ENCODE measurements around the gene ETV6.

ETV6 gene

DNA sequence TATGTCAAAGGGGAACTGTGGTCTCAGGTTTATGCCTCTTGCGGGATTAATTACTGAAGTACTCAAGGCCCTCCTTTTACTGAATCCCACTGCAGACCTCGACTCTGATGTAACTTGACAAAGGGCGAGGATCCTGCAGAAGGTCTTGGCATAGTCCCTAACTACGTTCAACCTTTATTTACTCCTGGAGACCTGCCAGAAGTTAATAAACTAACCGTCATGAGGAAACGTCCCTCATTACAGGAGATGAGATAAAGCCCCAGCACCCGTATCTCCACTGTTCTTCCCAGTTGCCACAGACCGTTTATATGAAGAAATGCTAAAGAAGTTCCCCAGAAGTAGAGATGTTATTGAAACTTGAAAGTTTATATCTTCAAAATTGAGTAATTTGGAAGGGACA is 190.9 kb downstream of the ETV6 start:
- no peak for ATAC-seq (ENCODE audit: insufficient read depth, low read depth)
- Histone ChIP-seq H3K27ac (ENCODE audit: low read length) (no peak overlapping the region), H3K4me1 (ENCODE audit: insufficient read depth, low read length) (no peaks in the 10 kb centered on the region), H2AFZ (ENCODE audit: low read depth, low read length) (no peak overlapping the region), H3K27me3 (ENCODE audit: insufficient read depth, low read length, poor library complexity) (no peaks in the 10 kb centered on the region), H3K36me3 (ENCODE audit: insufficient read depth, low read length) (peaks cover 91% of the 10 kb centered on the region), H3K9ac (ENCODE audit: low read depth, low read length) (no peak overlapping the region), H3K4me3 (ENCODE audit: low read depth in 1 of 2, low read length in 2 of 2) (no peak overlapping the region), H3K79me2 (ENCODE audit: insufficient read depth, low read length) (peaks cover 35% of the 10 kb centered on the region), H4K20me1 (ENCODE audit: insufficient read depth, low read length) (no peaks in the 10 kb centered on the region), H3K9me3 (ENCODE audit: insufficient read depth, low read length, severe bottlenecking) (no peaks in the 10 kb centered on the region), H3K4me2 (ENCODE audit: insufficient read depth, low read length) (no peak overlapping the region)
- no peak for DNase-seq
- TF ChIP-seq, protein P1, sequence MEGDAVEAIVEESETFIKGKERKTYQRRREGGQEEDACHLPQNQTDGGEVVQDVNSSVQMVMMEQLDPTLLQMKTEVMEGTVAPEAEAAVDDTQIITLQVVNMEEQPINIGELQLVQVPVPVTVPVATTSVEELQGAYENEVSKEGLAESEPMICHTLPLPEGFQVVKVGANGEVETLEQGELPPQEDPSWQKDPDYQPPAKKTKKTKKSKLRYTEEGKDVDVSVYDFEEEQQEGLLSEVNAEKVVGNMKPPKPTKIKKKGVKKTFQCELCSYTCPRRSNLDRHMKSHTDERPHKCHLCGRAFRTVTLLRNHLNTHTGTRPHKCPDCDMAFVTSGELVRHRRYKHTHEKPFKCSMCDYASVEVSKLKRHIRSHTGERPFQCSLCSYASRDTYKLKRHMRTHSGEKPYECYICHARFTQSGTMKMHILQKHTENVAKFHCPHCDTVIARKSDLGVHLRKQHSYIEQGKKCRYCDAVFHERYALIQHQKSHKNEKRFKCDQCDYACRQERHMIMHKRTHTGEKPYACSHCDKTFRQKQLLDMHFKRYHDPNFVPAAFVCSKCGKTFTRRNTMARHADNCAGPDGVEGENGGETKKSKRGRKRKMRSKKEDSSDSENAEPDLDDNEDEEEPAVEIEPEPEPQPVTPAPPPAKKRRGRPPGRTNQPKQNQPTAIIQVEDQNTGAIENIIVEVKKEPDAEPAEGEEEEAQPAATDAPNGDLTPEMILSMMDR (IDR thresholded peaks at IDR 0.05; ENCODE audit: borderline replicate concordance, extremely low read depth, low read length, poor library complexity, severe bottlenecking): no peak
- TF ChIP-seq EZH2 (IDR thresholded peaks at IDR 0.05; ENCODE audit: borderline replicate concordance, low read depth, low read length, severe bottlenecking): no peak

DNA sequence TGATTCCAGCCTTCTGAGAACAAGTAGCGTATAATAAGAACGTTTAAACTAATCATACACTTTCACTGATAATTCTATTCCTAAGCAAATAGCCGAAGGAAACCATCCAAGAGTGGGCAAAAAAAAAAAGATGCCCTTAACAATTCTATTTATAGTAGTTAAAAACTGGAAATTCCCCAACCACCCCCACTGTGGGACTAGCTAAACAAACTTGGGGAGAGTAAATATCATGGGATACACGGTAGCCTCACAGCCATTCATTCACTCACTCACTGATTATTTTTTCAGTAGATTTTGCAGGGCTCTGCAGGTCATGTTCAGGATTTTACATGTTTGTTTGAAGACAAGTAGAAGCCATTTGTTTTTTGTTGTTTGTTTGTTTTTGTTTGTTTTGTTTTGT is 197.0 kb downstream of the ETV6 start:
- H2AFZ ChIP-seq (ENCODE audit: low read depth, low read length): no peak overlapping the region
- H3K36me3 ChIP-seq (ENCODE audit: insufficient read depth, low read length): peaks cover 89% of the 10 kb centered on the region
- H3K9me3 ChIP-seq (ENCODE audit: insufficient read depth, low read length, severe bottlenecking): no peaks in the 10 kb centered on the region
- no peaks in the 10 kb centered on the region for H3K27me3 ChIP-seq (ENCODE audit: insufficient read depth, low read length, poor library complexity)
- H3K4me2 ChIP-seq (ENCODE audit: insufficient read depth, low read length): no peak overlapping the region
- no peak overlapping the region for H3K9ac ChIP-seq (ENCODE audit: low read depth, low read length)
- DNase-seq: no peak
- no peaks in the 10 kb centered on the region for H4K20me1 ChIP-seq (ENCODE audit: insufficient read depth, low read length)
- H3K4me3 ChIP-seq (ENCODE audit: low read depth in 1 of 2, low read length in 2 of 2): no peak overlapping the region
- no peak overlapping the region for H3K27ac ChIP-seq (ENCODE audit: low read length)
- H3K79me2 ChIP-seq (ENCODE audit: insufficient read depth, low read length): peaks cover 20% of the 10 kb centered on the region
- H3K4me1 ChIP-seq (ENCODE audit: insufficient read depth, low read length): no peaks in the 10 kb centered on the region
- no peak for ATAC-seq (ENCODE audit: insufficient read depth, low read depth)
- TF ChIP-seq, protein P1 (IDR thresholded peaks at IDR 0.05; ENCODE audit: borderline replicate concordance, extremely low read depth, low read length, poor library complexity, severe bottlenecking): no peak
- TF ChIP-seq EZH2 (IDR thresholded peaks at IDR 0.05; ENCODE audit: borderline replicate concordance, low read depth, low read length, severe bottlenecking): no peak

DNA sequence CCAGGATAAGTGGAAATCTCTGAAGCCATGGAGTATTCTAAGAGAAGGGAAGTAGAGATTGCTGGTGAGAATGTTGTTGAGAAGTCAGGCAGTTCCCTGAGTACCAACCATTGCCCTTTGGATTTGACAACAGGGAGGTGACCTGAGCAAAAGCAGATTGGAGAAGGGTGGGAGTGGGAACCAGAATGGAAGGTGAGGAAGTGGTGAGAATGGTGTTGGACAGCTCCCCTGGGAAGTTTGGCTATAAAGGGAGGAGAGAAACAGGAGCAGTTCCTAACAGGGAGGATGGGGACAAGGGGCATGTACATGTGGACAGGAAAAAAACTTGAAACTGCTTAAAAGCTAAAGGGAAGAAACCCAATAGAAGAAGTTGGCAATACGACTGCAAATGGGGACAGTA is 198.1 kb downstream of the ETV6 start:
- no peak overlapping the region for H3K9ac ChIP-seq (ENCODE audit: low read depth, low read length)
- no peak overlapping the region for H3K4me2 ChIP-seq (ENCODE audit: insufficient read depth, low read length)
- ATAC-seq (ENCODE audit: insufficient read depth, low read depth) (no peak), DNase-seq (no peak)
- H3K27ac ChIP-seq (ENCODE audit: low read length): peak overlapping the region; percentile 40
- H3K4me1 ChIP-seq (ENCODE audit: insufficient read depth, low read length): no peaks in the 10 kb centered on the region
- H2AFZ ChIP-seq (ENCODE audit: low read depth, low read length): no peak overlapping the region
- no peak overlapping the region for H3K4me3 ChIP-seq (ENCODE audit: low read depth in 1 of 2, low read length in 2 of 2)
- H4K20me1 ChIP-seq (ENCODE audit: insufficient read depth, low read length): no peaks in the 10 kb centered on the region
- H3K27me3 ChIP-seq (ENCODE audit: insufficient read depth, low read length, poor library complexity): no peaks in the 10 kb centered on the region
- H3K36me3 ChIP-seq (ENCODE audit: insufficient read depth, low read length): peaks cover 91% of the 10 kb centered on the region
- no peak for TF ChIP-seq EZH2 (IDR thresholded peaks at IDR 0.05; ENCODE audit: borderline replicate concordance, low read depth, low read length, severe bottlenecking)
- TF ChIP-seq, protein P1 (IDR thresholded peaks at IDR 0.05; ENCODE audit: borderline replicate concordance, extremely low read depth, low read length, poor library complexity, severe bottlenecking): no peak
- H3K79me2 ChIP-seq (ENCODE audit: insufficient read depth, low read length): peaks cover 22% of the 10 kb centered on the region
- H3K9me3 ChIP-seq (ENCODE audit: insufficient read depth, low read length, severe bottlenecking): no peaks in the 10 kb centered on the region
